Chondrocyte (in vitro differentiated cells): ENCODE results near the gene CLTCL1. TPM values are rescaled to one million over a fixed set of nuclear protein-coding genes. Genes with fewer than 3 reads are reported as not detected.
A peak's percentile ranks its signal among the peaks of the same experiment; 100 is the strongest.

ENCODE experiments used
- DNase-seq: peaks from one replicate; pipeline ENCODE4 v3.0.0; 2021; ENCODE audit warnings: mixed read lengths, low spot score
- H3K27ac Mint-ChIP-seq: one replicate; pipeline ENCODE4 v1.8.0; 2021; ENCODE audit warnings: mild to moderate bottlenecking, moderate library complexity, mixed read lengths; ENCODE audit not compliant: unreplicated experiment
- H3K27me3 Mint-ChIP-seq: 2 replicates; pipeline ENCODE4 v1.8.0; 2021; ENCODE audit warnings: low read depth, mixed read lengths
- H3K36me3 Mint-ChIP-seq: 2 replicates; pipeline ENCODE4 v1.8.0; 2021; ENCODE audit warnings: low read depth, mixed read lengths
- H3K4me1 Mint-ChIP-seq: 2 replicates; pipeline ENCODE4 v1.8.0; 2021; ENCODE audit warnings: low read depth, mild to moderate bottlenecking, mixed read lengths
- H3K4me3 Mint-ChIP-seq: one replicate; pipeline ENCODE4 v1.8.0; 2021; ENCODE audit warnings: mild to moderate bottlenecking, moderate library complexity, mixed read lengths; ENCODE audit not compliant: unreplicated experiment
- H3K9me3 Mint-ChIP-seq: 2 replicates; pipeline ENCODE4 v1.8.0; 2021; ENCODE audit warnings: low read depth, mixed read lengths
- total RNA-seq: library from RNA; stranded (reverse); gene quantifications from 3 replicates; pipeline ENCODE4 v1.2.1, GENCODE V29; 2021
- TF ChIP-seq, protein P1 (sequence below): fragments of 200-600 bp; sonication (generic); IDR thresholded peaks from 2 replicates; pipeline ENCODE4 v1.5.0; 2021; ENCODE audit warnings: antibody characterized with exemption, mild to moderate bottlenecking, moderate library complexity

The CLTCL1 gene
- total RNA-seq, 1 donor from 2014 or later = 24.2 TPM

DNA sequence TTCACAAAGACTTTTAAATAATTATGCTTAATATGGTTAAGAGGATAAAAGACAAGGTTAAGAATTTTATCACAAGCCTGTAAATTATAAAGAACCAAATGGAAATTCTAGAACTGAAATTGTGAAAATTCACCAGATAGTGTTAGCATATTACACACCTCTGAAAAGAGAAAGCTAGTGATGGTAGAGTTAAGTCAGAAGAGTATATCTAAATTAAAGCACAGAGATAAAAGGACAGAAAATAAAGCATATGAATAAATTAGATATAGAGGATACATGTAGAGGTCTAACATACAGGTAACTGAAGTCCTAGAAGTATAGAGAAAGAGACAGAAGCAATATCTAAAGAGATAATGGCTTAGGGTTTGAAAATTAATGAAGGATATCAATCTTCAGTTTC, 4.2 kb upstream of the CLTCL1 start:
- H3K4me1 Mint-ChIP-seq = peaks cover 17% of the 10 kb centered on the region
- H3K9me3 Mint-ChIP-seq = no peaks in the 10 kb centered on the region
- no peaks in the 10 kb centered on the region for H3K27me3 Mint-ChIP-seq
- H3K27ac Mint-ChIP-seq = no peak overlapping the region
- no peaks in the 10 kb centered on the region for H3K36me3 Mint-ChIP-seq
- DNase-seq = no peak
- TF ChIP-seq, protein P1, sequence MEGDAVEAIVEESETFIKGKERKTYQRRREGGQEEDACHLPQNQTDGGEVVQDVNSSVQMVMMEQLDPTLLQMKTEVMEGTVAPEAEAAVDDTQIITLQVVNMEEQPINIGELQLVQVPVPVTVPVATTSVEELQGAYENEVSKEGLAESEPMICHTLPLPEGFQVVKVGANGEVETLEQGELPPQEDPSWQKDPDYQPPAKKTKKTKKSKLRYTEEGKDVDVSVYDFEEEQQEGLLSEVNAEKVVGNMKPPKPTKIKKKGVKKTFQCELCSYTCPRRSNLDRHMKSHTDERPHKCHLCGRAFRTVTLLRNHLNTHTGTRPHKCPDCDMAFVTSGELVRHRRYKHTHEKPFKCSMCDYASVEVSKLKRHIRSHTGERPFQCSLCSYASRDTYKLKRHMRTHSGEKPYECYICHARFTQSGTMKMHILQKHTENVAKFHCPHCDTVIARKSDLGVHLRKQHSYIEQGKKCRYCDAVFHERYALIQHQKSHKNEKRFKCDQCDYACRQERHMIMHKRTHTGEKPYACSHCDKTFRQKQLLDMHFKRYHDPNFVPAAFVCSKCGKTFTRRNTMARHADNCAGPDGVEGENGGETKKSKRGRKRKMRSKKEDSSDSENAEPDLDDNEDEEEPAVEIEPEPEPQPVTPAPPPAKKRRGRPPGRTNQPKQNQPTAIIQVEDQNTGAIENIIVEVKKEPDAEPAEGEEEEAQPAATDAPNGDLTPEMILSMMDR = no peak
- no peak overlapping the region for H3K4me3 Mint-ChIP-seq

DNA sequence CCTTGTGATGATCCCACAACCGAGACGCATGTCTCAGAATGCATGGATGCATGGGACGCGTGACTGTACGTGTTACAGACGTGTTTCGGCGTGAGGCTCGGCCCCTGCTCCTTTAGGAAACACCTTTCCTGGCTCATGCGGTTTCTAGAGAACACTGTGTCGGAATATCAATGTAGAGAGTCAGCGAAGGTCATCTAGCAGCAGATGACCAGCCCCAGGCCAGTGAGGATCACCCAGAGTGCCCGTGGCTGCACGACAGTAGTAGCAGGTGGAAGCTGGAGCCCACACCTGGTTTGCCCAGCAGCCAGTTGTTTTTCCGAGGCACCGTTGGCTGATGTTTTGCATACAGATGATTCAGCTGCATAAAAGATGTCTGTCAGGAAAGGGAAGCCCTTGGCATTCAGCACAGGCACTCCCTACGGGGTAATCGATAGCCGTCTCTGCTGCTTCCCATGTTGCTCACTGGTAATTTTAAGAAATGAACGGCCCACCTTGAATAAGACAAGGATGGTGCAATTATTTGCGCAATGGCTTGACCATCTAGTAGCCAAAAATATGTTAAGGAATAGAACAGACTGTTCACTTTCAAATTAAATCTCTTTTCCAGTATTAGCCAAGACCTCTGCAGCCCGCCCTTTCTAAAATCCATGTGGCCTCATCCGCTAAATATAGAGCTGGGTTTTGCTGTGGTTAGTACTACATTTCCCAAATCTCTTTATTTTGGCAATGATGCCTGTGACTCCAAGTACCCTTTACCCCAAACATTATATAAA, 1.1 kb upstream of the CLTCL1 start:
- Mint-ChIP-seq H3K27me3 (no peaks in the 10 kb centered on the region), H3K27ac (peak overlapping the region; percentile 81), H3K4me3 (peak overlapping the region; percentile 81), H3K9me3 (no peaks in the 10 kb centered on the region), H3K36me3 (no peaks in the 10 kb centered on the region), H3K4me1 (peaks cover 48% of the 10 kb centered on the region)
- DNase-seq = no peak
- TF ChIP-seq, protein P1 = no peak

DNA sequence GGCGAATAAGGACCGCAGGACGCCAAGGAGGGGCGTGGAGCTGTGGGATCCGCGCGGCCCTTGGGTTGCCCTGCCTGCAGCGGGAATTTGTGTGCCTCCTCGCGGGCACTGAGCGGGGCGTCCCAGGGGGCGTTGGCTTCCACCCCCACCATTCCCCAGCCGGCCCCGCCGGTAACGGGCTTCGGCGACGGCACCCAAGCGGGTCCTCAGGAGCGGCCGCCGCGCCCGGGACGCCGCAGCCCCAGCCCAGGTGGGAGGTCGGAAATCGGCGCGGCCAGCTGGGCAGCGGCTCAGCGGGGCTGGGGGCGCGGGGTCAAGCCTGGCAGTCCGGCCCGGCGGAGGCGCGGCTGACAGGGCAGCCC, 320 bp downstream of the CLTCL1 start:
- DNase-seq = peak; percentile 89
- TF ChIP-seq, protein P1 = peak; percentile 34
- Mint-ChIP-seq H3K4me1 (peaks cover 62% of the 10 kb centered on the region), H3K36me3 (no peaks in the 10 kb centered on the region), H3K9me3 (no peaks in the 10 kb centered on the region), H3K27ac (peak overlapping the region; percentile 98), H3K27me3 (no peaks in the 10 kb centered on the region), H3K4me3 (peak overlapping the region; percentile 88)

DNA sequence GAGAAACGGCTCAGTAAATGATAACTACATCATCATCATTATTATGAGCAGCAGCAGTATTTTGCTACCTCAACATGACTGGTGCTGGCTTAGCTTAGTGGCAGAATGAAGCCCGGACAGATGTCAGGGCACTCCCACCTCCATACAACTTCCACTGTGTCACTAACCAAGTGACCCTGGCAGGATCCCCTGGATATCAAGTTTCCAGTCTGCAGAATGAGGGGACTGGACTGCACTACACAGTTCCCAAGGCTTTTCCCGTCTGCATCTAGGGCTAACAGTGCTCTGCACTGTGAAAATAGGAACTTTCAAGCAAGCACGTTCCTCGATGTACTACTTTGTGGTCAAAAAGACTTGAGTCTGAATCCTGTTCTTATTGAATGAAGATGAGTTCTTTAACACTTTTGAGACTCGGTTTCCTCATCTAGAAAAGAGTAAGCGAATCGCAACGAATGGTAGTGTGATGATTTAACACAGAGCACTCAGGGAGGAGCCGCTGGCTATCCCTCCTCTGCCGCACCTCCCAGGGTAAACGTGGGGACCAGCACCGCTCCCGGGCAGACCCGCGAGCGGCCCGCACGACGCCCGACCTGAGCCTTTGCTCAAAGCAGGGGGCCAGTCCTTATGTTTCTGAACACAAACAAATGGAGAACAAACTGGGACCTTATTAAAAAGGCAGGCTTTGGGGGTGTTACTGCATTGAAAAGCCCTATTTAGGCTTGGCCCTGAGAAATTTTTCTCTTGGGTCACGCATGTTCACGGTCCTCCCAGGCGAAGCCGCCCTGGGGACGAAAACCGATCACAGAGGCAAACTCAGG, 910 bp downstream of the CLTCL1 start:
- TF ChIP-seq, protein P1 = no peak
- H3K9me3 Mint-ChIP-seq = no peaks in the 10 kb centered on the region
- no peaks in the 10 kb centered on the region for H3K27me3 Mint-ChIP-seq
- H3K4me1 Mint-ChIP-seq = peaks cover 68% of the 10 kb centered on the region
- H3K4me3 Mint-ChIP-seq = peak overlapping the region; percentile 88
- peak overlapping the region; percentile 98 for H3K27ac Mint-ChIP-seq
- H3K36me3 Mint-ChIP-seq = no peaks in the 10 kb centered on the region
- no peak for DNase-seq

DNA sequence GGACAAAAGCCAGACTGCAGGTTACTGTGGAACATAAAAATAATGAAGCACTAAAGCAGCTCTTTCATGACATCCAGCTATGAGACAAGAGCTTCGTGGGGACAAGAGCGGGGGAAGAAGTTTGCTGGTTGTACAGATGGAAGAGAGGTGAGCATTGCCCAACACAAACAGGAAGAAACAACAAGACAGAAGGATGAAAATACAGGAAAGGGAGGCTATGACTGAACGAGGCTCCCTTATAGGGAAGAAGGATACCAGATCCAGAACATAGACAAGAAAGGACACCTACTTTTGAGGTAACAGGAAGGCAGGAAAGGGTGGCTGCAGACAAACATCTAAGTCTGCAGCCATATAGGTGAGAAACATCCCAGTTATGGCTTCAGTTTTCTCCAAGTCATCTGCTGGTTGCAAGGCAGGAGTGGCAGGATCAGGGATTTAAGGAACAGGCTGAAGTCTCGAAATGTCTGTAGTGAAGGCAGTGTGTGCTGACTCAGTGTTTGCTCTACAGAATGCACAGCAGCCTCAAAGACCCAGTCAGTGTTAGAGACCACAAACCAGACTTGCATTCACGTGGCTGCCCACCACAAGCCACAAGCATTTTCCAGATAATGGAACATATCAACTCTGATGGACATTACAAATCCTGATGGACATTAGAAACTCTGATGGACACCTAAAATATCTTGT, 1.9 kb downstream of the CLTCL1 start:
- Mint-ChIP-seq H3K9me3 (no peaks in the 10 kb centered on the region), H3K27me3 (no peaks in the 10 kb centered on the region), H3K36me3 (no peaks in the 10 kb centered on the region), H3K4me1 (peaks cover 76% of the 10 kb centered on the region), H3K27ac (peak overlapping the region; percentile 98), H3K4me3 (peak overlapping the region; percentile 88)
- no peak for DNase-seq
- TF ChIP-seq, protein P1 = no peak
